Osteoblast (primary cell): ENCODE data around the gene GNAQ. TPM values are rescaled to one million over a fixed set of nuclear protein-coding genes. Genes with fewer than 3 reads are reported as not detected.

Experiments
- DNase-seq: peaks from one replicate; pipeline ENCODE4 v3.0.0; 2011; ENCODE audit warnings: low spot score, mixed read lengths; ENCODE audit not compliant: insufficient read length; ENCODE audit errors: missing footprints
- H2AFZ ChIP-seq: 2 replicates; pipeline ENCODE4 v1.6.0; 2011; ENCODE audit warnings: mild to moderate bottlenecking, low read length
- H3K27ac ChIP-seq: 2 replicates; pipeline ENCODE4 v1.5.1; 2011; ENCODE audit warnings: mild to moderate bottlenecking, low read depth, low read length, moderate library complexity
- H3K27me3 ChIP-seq: 2 replicates; pipeline ENCODE4 v1.6.0; 2012; ENCODE audit warnings: mild to moderate bottlenecking, control low read depth, inconsistent platforms, low read length, moderate library complexity; ENCODE audit not compliant: insufficient read depth
- H3K36me3 ChIP-seq: 2 replicates; pipeline ENCODE4 v1.5.1; 2011; ENCODE audit warnings: mild to moderate bottlenecking, low read length, control low read depth, moderate library complexity; ENCODE audit not compliant: insufficient read depth
- H3K4me1 ChIP-seq: 2 replicates; pipeline ENCODE4 v1.5.1; 2011; ENCODE audit warnings: mild to moderate bottlenecking, low read length, control low read depth, moderate library complexity; ENCODE audit not compliant: insufficient read depth
- H3K4me2 ChIP-seq: 2 replicates; pipeline ENCODE4 v1.6.0; 2011; ENCODE audit warnings: mild to moderate bottlenecking, low read length; ENCODE audit not compliant: insufficient read depth
- H3K4me3 ChIP-seq: fragments of 200-600 bp; sonication (generic); 3 replicates; pipeline ENCODE4 v1.5.1; 2012; ENCODE audit warnings: mild to moderate bottlenecking, low read length, inconsistent platforms; ENCODE audit not compliant: insufficient read depth
- H3K79me2 ChIP-seq: 2 replicates; pipeline ENCODE4 v1.6.0; 2012; ENCODE audit warnings: mild to moderate bottlenecking, low read length, control low read depth, inconsistent platforms; ENCODE audit not compliant: insufficient read depth
- H3K9me3 ChIP-seq: 2 replicates; pipeline ENCODE4 v1.5.1; 2011; ENCODE audit warnings: low read depth, low read length, control low read depth
- H4K20me1 ChIP-seq: 2 replicates; pipeline ENCODE4 v1.6.0; 2012; ENCODE audit warnings: mild to moderate bottlenecking, low read length, control low read depth; ENCODE audit not compliant: insufficient read depth
- CTCF ChIP-seq: IDR thresholded peaks from 2 replicates; pipeline ENCODE4 v1.5.1; 2011; ENCODE audit warnings: mild to moderate bottlenecking, low read depth, low read length, moderate library complexity; ENCODE audit errors: extremely low read depth
- total RNA-seq: library from RNA; depleted of rRNA; stranded (reverse); fragments of >200 nt; gene quantifications from 2 replicates; pipeline ENCODE4 v1.2.3, GENCODE V29; 2012

GNAQ gene
- total RNA-seq, 1 donor, result 64.8 TPM

DNA sequence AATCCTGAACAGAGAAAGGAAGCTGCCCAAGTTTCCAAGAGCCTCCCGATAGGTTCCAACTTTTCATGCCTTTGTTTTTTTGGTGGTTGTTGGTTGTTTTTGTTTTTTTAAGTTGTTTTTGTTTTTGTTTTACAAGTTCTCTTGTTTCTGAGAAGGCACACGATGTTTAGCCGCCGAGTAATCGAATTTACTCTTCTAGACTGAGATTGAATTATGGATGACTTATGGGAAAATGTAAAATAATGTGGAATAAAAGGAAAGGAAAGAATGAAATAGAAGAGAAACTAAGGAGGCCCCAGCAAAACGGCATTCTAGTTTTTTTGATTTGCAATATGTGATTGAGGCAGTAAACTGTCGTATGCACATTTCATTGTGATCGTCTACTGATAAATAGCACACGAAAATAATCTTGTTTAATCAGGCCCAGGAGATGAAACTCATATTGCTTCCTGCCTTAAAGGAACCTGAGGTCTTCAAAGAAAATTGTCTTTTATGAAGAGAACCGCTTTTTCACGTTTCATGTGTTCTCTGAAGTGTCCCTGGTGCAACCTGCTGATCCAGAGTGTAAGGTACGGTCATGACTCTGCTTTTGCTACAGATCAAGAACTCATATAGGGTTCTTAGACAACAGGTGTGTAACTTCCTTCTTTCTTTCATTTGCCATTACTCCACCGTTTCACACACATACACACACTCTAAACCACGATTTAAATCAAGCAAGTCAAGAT, 1.3 kb upstream of the GNAQ start:
- Histone ChIP-seq H2AFZ (peak overlapping the region; percentile 94), H3K4me2 (peak overlapping the region; percentile 96), H3K27ac (peak overlapping the region; percentile 81), H3K27me3 (no peaks in the 10 kb centered on the region), H3K4me3 (peak overlapping the region; percentile 88), H3K9me3 (no peaks in the 10 kb centered on the region), H4K20me1 (no peaks in the 10 kb centered on the region), H3K79me2 (peaks cover 29% of the 10 kb centered on the region), H3K4me1 (peaks cover 20% of the 10 kb centered on the region), H3K36me3 (no peaks in the 10 kb centered on the region)
- peak; percentile 23 for DNase-seq
- TF ChIP-seq CTCF, result no peak

DNA sequence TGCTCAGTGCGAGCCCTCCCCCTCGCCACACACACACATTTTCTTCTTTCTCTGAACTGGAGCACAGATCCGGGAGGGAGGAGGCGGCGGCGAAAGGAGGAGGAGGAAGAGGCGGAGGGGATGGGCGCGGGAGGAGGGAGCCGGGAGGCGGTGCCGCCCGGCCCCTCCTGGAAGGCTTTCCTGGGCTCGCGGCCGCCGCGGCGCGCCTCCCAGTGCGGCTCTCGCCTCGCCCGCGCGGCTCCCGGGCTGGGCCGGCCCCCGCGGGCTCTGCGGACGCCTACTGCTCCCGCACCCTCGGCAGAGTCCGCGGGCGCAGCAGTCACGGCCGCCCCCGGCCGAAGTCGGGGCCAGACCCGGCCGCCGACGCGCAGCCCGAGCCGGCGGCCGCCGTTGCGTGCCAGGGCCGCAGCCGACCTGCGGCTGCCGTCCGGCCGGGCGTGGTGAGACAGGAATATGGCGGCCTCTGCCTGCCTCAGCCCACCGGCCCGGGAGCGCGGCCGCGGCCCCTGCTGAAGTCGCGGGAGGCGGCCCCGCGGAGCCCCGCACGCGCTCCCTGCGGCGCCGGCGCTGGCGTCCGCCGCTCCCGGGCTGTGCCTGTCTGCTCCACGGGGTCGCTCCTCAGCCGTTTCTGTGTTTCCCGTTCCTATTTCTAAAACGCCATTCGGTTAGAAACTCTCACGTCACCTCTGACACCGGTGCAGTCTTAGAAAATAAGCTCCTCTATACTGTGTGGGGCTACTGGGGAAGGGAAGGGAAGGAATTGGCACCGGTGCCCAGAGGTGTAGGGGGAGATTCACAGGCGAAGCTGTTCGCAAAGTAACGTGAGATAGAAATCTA, 500 bp upstream of the GNAQ start:
- Histone ChIP-seq H3K4me1 (peaks cover 24% of the 10 kb centered on the region), H3K36me3 (no peaks in the 10 kb centered on the region), H3K4me2 (peak overlapping the region; percentile 96), H3K79me2 (peaks cover 37% of the 10 kb centered on the region), H3K4me3 (peak overlapping the region; percentile 88), H3K9me3 (no peaks in the 10 kb centered on the region), H3K27me3 (no peaks in the 10 kb centered on the region), H3K27ac (peak overlapping the region; percentile 81), H2AFZ (peak overlapping the region; percentile 94), H4K20me1 (peaks cover 3% of the 10 kb centered on the region)
- peak; percentile 98 for DNase-seq
- TF ChIP-seq CTCF, result no peak

GRCh38 chr9:78030553-78031443, 813 bp downstream of the GNAQ start:
- Histone ChIP-seq H3K9me3 (no peaks in the 10 kb centered on the region), H3K27ac (peak overlapping the region; percentile 56), H3K79me2 (peaks cover 50% of the 10 kb centered on the region), H2AFZ (peak overlapping the region; percentile 50), H3K27me3 (no peaks in the 10 kb centered on the region), H3K4me3 (peak overlapping the region; percentile 88), H3K36me3 (no peaks in the 10 kb centered on the region), H3K4me1 (peaks cover 37% of the 10 kb centered on the region), H4K20me1 (peaks cover 10% of the 10 kb centered on the region), H3K4me2 (peak overlapping the region; percentile 81)
- peak; percentile 66 for DNase-seq
- no peak for TF ChIP-seq CTCF
